Mucosa of descending colon (tissue), 3 donors: Measurements from ENCODE around the gene OR10A4. TPM values are rescaled to one million over a fixed set of nuclear protein-coding genes. Genes with fewer than 3 reads are reported as not detected.

Experiments
- ATAC-seq: fragments of 200-7000 bp; cut with Tn5 transposase; one replicate; pipeline ENCODE4 v1.9.1; 2020; ENCODE audit warnings: mild to moderate bottlenecking, moderate library complexity
- DNase-seq, 3 donors: peaks; one replicate each; pipeline ENCODE4 v3.0.0-alpha.2; 2020
- H3K36me3 ChIP-seq: fragments of 200-600 bp; one replicate; pipeline ENCODE4 v1.8.0; 2021; ENCODE audit warnings: low read depth, mild to moderate bottlenecking
- H3K4me1 ChIP-seq: fragments of 200-600 bp; one replicate; pipeline ENCODE4 v1.8.0; 2021; ENCODE audit warnings: low read depth, mild to moderate bottlenecking
- H3K4me3 ChIP-seq: fragments of 200-600 bp; one replicate; pipeline ENCODE4 v1.8.0; 2021; ENCODE audit warnings: mild to moderate bottlenecking
- H3K9me3 ChIP-seq: fragments of 200-600 bp; one replicate; pipeline ENCODE4 v1.8.0; 2021; ENCODE audit warnings: mild to moderate bottlenecking
- intact Hi-C, 2 donors: fragments of 100-400 bp; cut with DNase I in 1 of 2; cut with micrococcal nuclease in 1 of 2; formaldehyde crosslinking; loops; one replicate each; pipeline versions ENCODE4 v1.11.0 to v1.11.1; 2022; cut with DNase I, micrococcal nuclease
- total RNA-seq, 3 donors: library from RNA; stranded (reverse); fragmentation: NEBNext Ultra II Directional in 2 of 3; extraction: Animal tissue kit (Norgen Biotek cat#: 25700) in 2 of 3; gene quantifications; one replicate each; pipeline versions ENCODE4 v1.2.1 to v1.2.4, GENCODE V29; 2021 to 2023
- TF ChIP-seq, protein P1 (sequence below): fragments of 200-600 bp; IDR thresholded peaks from one replicate; pipeline ENCODE4 v1.8.0; 2022; ENCODE audit warnings: antibody characterized with exemption, mild to moderate bottlenecking
- donor health status: DM: no; HTN: no; CAD: no; lungs with moderate emphysema.
- donor health status: DM: no; HTN: no; CAD: no.
- donor health status: DM: no; HTN: yes; CAD: no.

OR10A4 gene
- total RNA-seq, 3 donors from 2014 or later: not detected

DNA sequence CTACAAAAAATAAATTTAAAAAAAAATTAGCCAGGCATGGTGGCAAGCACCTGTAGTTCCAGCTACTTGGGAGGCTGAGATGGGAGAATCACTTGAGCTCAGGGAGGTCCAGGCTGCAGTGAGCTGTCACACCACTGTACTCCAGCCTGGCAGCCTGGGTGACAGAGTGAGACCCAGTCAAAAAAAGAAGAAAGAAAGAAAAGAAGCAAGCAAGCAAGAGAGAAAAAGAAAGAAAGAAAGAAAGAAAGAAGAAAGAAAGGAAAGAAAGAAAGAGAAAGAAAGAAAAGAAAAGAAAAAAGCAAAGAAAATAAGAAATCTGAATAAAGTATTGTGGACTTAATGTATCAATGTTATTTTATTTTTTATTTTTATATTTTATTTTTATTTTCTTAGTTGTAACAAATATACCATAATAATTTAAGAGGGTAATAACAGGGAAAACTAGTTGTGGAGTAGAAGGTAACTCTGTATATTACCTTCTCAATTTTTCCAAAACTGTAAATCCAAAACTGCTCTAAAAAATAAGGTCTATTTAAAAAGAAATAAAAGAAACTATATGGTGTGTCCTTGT is 48.7 kb downstream of the OR10A4 start:
- DNase-seq (no peak), ATAC-seq (no peak)
- intact Hi-C loops: no loop called here
- Histone ChIP-seq H3K4me3 (no peak overlapping the region), H3K4me1 (peaks cover 7% of the 10 kb centered on the region), H3K36me3 (no peaks in the 10 kb centered on the region), H3K9me3 (no peaks in the 10 kb centered on the region)
- TF ChIP-seq, protein P1, sequence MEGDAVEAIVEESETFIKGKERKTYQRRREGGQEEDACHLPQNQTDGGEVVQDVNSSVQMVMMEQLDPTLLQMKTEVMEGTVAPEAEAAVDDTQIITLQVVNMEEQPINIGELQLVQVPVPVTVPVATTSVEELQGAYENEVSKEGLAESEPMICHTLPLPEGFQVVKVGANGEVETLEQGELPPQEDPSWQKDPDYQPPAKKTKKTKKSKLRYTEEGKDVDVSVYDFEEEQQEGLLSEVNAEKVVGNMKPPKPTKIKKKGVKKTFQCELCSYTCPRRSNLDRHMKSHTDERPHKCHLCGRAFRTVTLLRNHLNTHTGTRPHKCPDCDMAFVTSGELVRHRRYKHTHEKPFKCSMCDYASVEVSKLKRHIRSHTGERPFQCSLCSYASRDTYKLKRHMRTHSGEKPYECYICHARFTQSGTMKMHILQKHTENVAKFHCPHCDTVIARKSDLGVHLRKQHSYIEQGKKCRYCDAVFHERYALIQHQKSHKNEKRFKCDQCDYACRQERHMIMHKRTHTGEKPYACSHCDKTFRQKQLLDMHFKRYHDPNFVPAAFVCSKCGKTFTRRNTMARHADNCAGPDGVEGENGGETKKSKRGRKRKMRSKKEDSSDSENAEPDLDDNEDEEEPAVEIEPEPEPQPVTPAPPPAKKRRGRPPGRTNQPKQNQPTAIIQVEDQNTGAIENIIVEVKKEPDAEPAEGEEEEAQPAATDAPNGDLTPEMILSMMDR: no peak

DNA sequence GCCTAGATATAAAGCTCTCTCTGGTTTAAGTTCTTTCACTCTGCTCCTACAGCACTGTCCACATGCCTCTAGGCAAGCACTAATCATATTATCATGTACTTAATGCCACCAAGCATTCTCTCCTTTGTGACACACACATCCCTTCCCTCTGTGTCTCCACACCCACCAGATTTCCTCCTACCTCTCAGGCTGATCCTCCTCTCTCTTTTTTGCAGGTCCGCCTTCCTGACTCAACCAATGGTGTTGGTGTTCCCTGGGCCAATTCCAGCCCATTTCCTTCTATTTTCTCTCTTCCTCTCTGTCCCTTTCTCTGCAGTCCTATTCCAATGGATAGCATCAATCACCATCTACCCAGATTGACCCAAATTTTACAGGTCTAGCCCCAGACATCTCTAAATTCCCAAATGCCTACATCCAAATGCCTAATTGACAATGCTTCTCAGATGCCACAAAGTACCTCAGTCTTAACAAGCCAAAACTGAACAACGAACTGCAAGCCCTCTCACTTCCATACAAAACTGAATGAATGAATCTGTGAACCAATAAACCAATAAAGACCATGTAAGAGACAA is 49.3 kb downstream of the OR10A4 start:
- peak; percentile 46 for ATAC-seq
- intact Hi-C loops: no loop called here
- TF ChIP-seq, protein P1: no peak
- Histone ChIP-seq H3K4me3 (peak overlapping the region; percentile 73), H3K4me1 (peaks cover 7% of the 10 kb centered on the region), H3K36me3 (no peaks in the 10 kb centered on the region), H3K9me3 (no peaks in the 10 kb centered on the region)
- DNase-seq: no peak

DNA sequence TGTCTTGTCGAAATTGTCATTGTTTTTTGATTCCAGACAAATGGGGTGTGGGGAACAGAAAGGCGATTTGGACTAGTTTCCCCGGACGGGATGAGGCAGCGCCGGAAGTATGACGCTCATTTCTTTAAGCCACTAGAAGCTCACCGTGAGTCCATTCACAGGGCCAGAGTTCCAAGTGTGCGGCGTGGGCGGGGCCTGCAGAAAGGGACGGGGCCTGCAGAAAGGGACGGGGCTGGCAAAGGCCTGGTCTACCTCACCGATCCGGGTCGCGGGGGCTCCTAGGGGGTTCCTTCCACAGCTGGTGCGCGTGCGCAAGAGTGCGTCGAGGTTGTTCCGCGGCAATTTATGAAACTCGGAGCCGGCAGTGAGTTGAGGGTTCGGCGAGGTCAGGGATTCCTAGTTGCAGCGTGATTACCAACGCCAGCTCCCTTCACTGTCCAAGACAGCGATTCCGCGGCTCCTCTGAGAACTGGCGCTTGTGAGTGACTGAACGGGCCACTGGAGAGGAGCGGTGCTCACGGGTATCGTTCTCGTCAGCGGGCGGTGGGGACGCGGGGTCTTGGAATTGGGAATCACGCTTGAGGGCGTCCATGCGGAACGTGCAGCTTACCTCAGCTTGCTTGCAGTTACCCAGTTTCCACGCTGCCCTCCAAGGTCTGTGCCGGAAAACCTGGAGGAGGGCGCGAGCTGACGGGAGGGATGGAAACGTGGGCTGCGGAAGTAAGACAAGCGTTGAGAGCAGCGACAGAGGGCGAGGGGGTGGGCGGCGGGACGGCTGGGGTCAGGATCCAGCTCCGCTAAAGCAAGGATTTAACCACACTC is 50.0 kb downstream of the OR10A4 start, which contains the start of gene ZNF215:
Gene ZNF215, plus strand, starts transcription at position 219 of the 822 bp plus-strand sequence. CDS start 5,847 bp downstream, outside the sequence.
- DNase-seq (peak; percentile 89 to 90 (median 90)), ATAC-seq (peak; percentile 95)
- Histone ChIP-seq H3K4me1 (peaks cover 7% of the 10 kb centered on the region), H3K36me3 (no peaks in the 10 kb centered on the region), H3K4me3 (peak within 1 kb of the TSS; percentile 73), H3K9me3 (no peaks in the 10 kb centered on the region)
- intact Hi-C loops: no loop called here
- TF ChIP-seq, protein P1: no peak

DNA sequence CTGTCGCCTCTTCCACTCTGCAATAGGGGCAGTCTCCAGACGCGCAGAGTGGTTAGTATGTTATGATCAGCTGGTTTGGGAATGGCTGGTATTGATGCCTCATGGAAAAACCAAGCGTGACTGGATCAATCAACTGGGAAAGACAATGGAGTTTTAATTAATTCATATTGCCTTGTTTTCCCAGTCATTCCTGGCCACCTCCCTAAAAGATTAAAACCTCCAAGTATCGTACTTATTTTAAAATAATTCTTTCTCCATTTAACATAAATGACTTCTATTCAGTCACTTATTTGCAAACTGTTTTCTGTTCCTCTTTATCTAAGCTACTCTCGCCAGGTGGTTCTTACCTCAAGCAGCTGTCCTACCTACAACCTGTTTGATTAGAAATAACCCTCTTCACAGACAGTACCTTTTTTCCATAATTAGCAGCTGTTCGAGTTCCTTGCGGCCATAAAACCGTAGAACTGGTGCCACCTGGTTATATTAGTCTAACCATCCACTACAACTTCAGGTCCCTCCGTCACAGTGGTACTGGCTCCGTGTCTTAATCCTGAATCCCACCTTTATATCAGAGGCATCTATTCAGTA is 50.7 kb downstream of the OR10A4 start:
- intact Hi-C loops: no loop called here
- H3K4me1 ChIP-seq: peaks cover 7% of the 10 kb centered on the region
- peak overlapping the region; percentile 73 for H3K4me3 ChIP-seq
- no peaks in the 10 kb centered on the region for H3K9me3 ChIP-seq
- no peaks in the 10 kb centered on the region for H3K36me3 ChIP-seq
- ATAC-seq: peak; percentile 51
- TF ChIP-seq, protein P1: no peak
- peak in 1 of 3 donors; percentile 24 for DNase-seq

Other genes starting within 250 kb of the OR10A4 start
- 10 to 100 TPM in 1 of 3 donors, 1 to 10 TPM in 2; 3.5 to 38.8 (median 6.0) TPM for gene DCHS1, start 220.8 kb upstream of the OR10A4 start, total RNA-seq
- 10 to 100 TPM; 21.2 to 29.7 (median 29.6) TPM for gene MRPL17, start 193.3 kb upstream of the OR10A4 start, total RNA-seq
- gene OR2AG2, start 104.6 kb upstream of the OR10A4 start, total RNA-seq: under 1 TPM; 0.14 to 0.49 (median 0.28) TPM
- not detected for gene OR2AG1, start 93.6 kb upstream of the OR10A4 start, total RNA-seq
- gene OR6A2, start 76.9 kb upstream of the OR10A4 start, total RNA-seq: under 1 TPM; 0.28 to 0.69 (median 0.29) TPM
- not detected for gene OR10A5, start 30.9 kb upstream of the OR10A4 start, total RNA-seq
- gene OR10A2, start 13.6 kb upstream of the OR10A4 start, total RNA-seq: under 1 TPM in 1 of 3 donors, not detected in 2; 0.06 TPM
- gene OR2D2, start 15.9 kb downstream of the OR10A4 start, total RNA-seq: 1 to 10 TPM in 1 of 3 donors, under 1 TPM in 2; 0.28 to 2.1 (median 0.53) TPM
- gene OR2D3, start 44.4 kb downstream of the OR10A4 start, total RNA-seq: not detected
- gene ZNF215, start 49.8 kb downstream of the OR10A4 start, total RNA-seq: 1 to 10 TPM; 3.0 to 7.5 (median 5.1) TPM
- 1 to 10 TPM; 1.8 to 4.0 (median 3.4) TPM for gene ZNF214, start 143.7 kb downstream of the OR10A4 start, total RNA-seq
- gene NLRP14, start 143.9 kb downstream of the OR10A4 start, total RNA-seq: under 1 TPM; 0.17 to 0.25 (median 0.24) TPM
- under 1 TPM in 1 of 3 donors, not detected in 2; 0.20 TPM for gene RBMXL2, start 212.4 kb downstream of the OR10A4 start, total RNA-seq